Measurements from ENCODE around the gene PTPRG. TPM values are rescaled to one million over a fixed set of nuclear protein-coding genes. Genes with fewer than 3 reads are reported as not detected.

PTPRG gene
- total and polyA plus RNA-seq, 2 donors (not counting 3 experiments of a cell fraction or from before 2014, with no cell fraction given), result 8.9 to 39.1 TPM

DNA sequence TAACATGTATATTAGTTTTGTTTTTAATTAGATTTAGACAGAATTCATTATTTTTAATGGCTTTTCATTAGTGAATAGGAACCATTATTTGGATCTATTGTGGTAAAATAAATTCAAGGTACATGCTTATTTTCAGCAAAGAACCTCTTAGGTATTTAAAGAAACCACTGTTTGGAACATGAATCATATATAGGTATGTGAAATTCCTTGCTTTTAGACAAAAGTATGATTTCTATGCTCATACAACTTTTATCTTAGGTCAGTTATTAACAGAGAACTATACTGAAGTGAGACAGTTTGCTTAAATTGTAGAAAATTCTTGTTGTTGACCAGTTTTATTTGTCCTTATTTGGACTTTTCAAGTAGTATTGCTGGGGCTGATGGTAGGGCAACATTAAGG is 422.1 kb downstream of the PTPRG start:
- dilution Hi-C loops (cut with MboI; ENCODE audit: extremely low pct_ligation_motif_present, low sequenced_read_pairs), result no loop called here

DNA sequence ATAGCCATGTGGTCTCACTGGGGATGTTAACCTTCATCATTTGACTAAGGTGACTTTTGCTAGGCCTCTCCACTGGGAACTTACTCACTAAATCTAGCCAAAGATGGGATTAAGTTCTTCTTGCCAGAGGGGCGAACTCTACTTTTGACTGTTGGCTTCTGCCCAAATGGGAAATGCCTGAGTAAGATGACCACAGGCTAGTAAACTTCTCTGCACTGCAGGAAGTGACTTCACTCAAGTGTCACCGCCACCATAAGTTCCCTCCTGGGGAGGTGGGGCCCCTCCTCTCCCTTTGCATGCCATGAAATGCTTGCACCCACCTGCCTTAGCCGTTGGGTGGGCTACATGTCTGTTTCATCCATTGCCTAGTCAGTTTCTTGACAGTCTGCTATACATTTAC is 423.6 kb downstream of the PTPRG start:
- Histone ChIP-seq H3K79me2 (ENCODE audit: control insufficient read depth, insufficient read depth, low read length) (no peaks in the 10 kb centered on the region), H3K36me3 (ENCODE audit: control insufficient read depth in 2 of 2, extremely low read depth in 1 of 2, insufficient read depth in 2 of 2, low read length in 2 of 2) (no peaks in the 10 kb centered on the region), H3K4me3 (replicated peaks in 1 of 3; ENCODE audit: insufficient read depth in 1 of 3, low read depth in 1 of 3, low read length in 3 of 3) (no peak overlapping the region), H3K9ac (replicated peaks; ENCODE audit: extremely low read depth, insufficient read depth, low read length) (no peak overlapping the region), H2AFZ (ENCODE audit: low read depth, low read length) (peak overlapping the region; percentile 52), H3K4me1 (ENCODE audit: control insufficient read depth, extremely low read depth, insufficient read depth, low read length) (peaks cover 26% of the 10 kb centered on the region), H4K20me1 (replicated peaks; ENCODE audit: control insufficient read depth, extremely low read depth, insufficient read depth, low read length) (no peaks in the 10 kb centered on the region), H3K4me2 (ENCODE audit: insufficient read depth, low read length) (peak overlapping the region; percentile 34), H3K9me1 (replicated peaks; ENCODE audit: control insufficient read depth, extremely low read depth, insufficient read depth, low read length) (no peaks in the 10 kb centered on the region), H3K9me3 (replicated peaks; ENCODE audit: control insufficient read depth, insufficient read depth, low read length) (no peaks in the 10 kb centered on the region), H3K27me3 (ENCODE audit: control insufficient read depth in 2 of 2, insufficient read depth in 2 of 2, low read length in 2 of 2) (no peaks in the 10 kb centered on the region), H3K27ac (ENCODE audit: insufficient read depth, low read depth, low read length) (peak overlapping the region; percentile 57)
- intact Hi-C loops (cut with micrococcal nuclease) (no loop called here), dilution Hi-C loops (cut with MboI; ENCODE audit: extremely low pct_ligation_motif_present, low sequenced_read_pairs) (no loop called here)
- DNase-seq (ENCODE audit: low read depth, low spot score) (peak; percentile 50), FAIRE-seq (no peak)
- POLR2A ChIA-PET, result no interaction called here
- CTCF ChIA-PET, result interaction anchor here (2.2 kb wide), 1 partner anchor 49 kb away, joined by 5 read pairs; no protein-coding TSS in a partner anchor
- TF ChIP-seq MAX (IDR thresholded peaks at IDR 0.05; ENCODE audit: insufficient read depth, insufficient read length), result no peak
- peak; percentile 36 for TF ChIP-seq POLR2AphosphoS5 (IDR thresholded peaks at IDR 0.05; ENCODE audit: insufficient read depth, low read depth, low read length)
- TF ChIP-seq, protein P1, sequence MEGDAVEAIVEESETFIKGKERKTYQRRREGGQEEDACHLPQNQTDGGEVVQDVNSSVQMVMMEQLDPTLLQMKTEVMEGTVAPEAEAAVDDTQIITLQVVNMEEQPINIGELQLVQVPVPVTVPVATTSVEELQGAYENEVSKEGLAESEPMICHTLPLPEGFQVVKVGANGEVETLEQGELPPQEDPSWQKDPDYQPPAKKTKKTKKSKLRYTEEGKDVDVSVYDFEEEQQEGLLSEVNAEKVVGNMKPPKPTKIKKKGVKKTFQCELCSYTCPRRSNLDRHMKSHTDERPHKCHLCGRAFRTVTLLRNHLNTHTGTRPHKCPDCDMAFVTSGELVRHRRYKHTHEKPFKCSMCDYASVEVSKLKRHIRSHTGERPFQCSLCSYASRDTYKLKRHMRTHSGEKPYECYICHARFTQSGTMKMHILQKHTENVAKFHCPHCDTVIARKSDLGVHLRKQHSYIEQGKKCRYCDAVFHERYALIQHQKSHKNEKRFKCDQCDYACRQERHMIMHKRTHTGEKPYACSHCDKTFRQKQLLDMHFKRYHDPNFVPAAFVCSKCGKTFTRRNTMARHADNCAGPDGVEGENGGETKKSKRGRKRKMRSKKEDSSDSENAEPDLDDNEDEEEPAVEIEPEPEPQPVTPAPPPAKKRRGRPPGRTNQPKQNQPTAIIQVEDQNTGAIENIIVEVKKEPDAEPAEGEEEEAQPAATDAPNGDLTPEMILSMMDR (IDR thresholded peaks at IDR 0.05; ENCODE audit: extremely low read depth in 1 of 2, insufficient read depth in 1 of 2, low read depth in 1 of 2, low read length in 2 of 2), result no peak
- TF ChIP-seq FOS (IDR thresholded peaks at IDR 0.05; ENCODE audit: borderline replicate concordance, insufficient read depth, low read length), result peak; percentile 51
- no peak for TF ChIP-seq JUN (IDR thresholded peaks at IDR 0.05; ENCODE audit: borderline replicate concordance, insufficient read depth, insufficient read length, low read depth)
- TF ChIP-seq MYC (IDR thresholded peaks at IDR 0.05; ENCODE audit: low read depth, low read length), result no peak
- TF ChIP-seq EZH2 (IDR thresholded peaks at IDR 0.05; ENCODE audit: borderline replicate concordance, low read depth, low read length, severe bottlenecking), result no peak
- peak; percentile 6 for TF ChIP-seq GATA2 (IDR thresholded peaks at IDR 0.05; ENCODE audit: insufficient read depth, insufficient read length, low read depth, low read length)
- TF ChIP-seq POLR2A (IDR thresholded peaks at IDR 0.05; ENCODE audit: low read depth, low read length), result no peak
- no TSS peak for BruUV-seq (replicated peaks)

More for the DNA sequence above, 422.1 kb downstream of the PTPRG start:
- Histone ChIP-seq H3K79me2 (ENCODE audit: control insufficient read depth, insufficient read depth, low read length) (no peaks in the 10 kb centered on the region), H3K36me3 (ENCODE audit: control insufficient read depth in 2 of 2, extremely low read depth in 1 of 2, insufficient read depth in 2 of 2, low read length in 2 of 2) (no peaks in the 10 kb centered on the region), H3K9me1 (replicated peaks; ENCODE audit: control insufficient read depth, extremely low read depth, insufficient read depth, low read length) (no peaks in the 10 kb centered on the region), H3K9ac (replicated peaks; ENCODE audit: extremely low read depth, insufficient read depth, low read length) (no peak overlapping the region), H3K9me3 (replicated peaks; ENCODE audit: control insufficient read depth, insufficient read depth, low read length) (no peaks in the 10 kb centered on the region), H4K20me1 (replicated peaks; ENCODE audit: control insufficient read depth, extremely low read depth, insufficient read depth, low read length) (no peaks in the 10 kb centered on the region), H3K27ac (ENCODE audit: insufficient read depth, low read depth, low read length) (no peak overlapping the region), H3K4me1 (ENCODE audit: control insufficient read depth, extremely low read depth, insufficient read depth, low read length) (peaks cover 42% of the 10 kb centered on the region), H3K4me2 (ENCODE audit: insufficient read depth, low read length) (no peak overlapping the region), H3K27me3 (ENCODE audit: control insufficient read depth in 2 of 2, insufficient read depth in 2 of 2, low read length in 2 of 2) (no peaks in the 10 kb centered on the region), H3K4me3 (replicated peaks in 1 of 3; ENCODE audit: insufficient read depth in 1 of 3, low read depth in 1 of 3, low read length in 3 of 3) (no peak overlapping the region), H2AFZ (ENCODE audit: low read depth, low read length) (no peak overlapping the region)
- DNase-seq (ENCODE audit: low read depth, low spot score), result no peak
- TF ChIP-seq GATA2 (IDR thresholded peaks at IDR 0.05; ENCODE audit: insufficient read depth, insufficient read length, low read depth, low read length), result no peak
- no TSS peak for BruUV-seq (replicated peaks)
- intact Hi-C loops (cut with micrococcal nuclease), result no loop called here
- ChIA-PET POLR2A (no interaction called here), CTCF (interaction anchor here (0.9 kb wide), 1 partner anchor 22 kb away, joined by 4 read pairs; no protein-coding TSS in a partner anchor)
- FAIRE-seq, result no peak
